Stimulated activated naive CD8-positive, alpha-beta T cell treated with anti-CD3 and anti-CD28 coated beads, Interleukin-15, amount 100 ng/mL, for 72 hours (primary cell): ENCODE results near the gene TET1.
"Not testable (repeated sequence)": the region's sequence is repeated elsewhere in the genome, so short reads cannot be mapped to it uniquely, and the experiment has no call there.

Experiments
- ATAC-seq: fragments of 150-1000 bp; cut with Tn5 transposase; 2 replicates; pipeline ENCODE4 v1.10.0; 2021; ENCODE audit warnings: mild to moderate bottlenecking, moderate library complexity
- DNase-seq, 2 donors: peaks; one replicate each; pipeline ENCODE4 v3.0.0; 2021 to 2022
- H3K27ac Mint-ChIP-seq, 2 donors: one replicate each; pipeline ENCODE4 v1.8.0; 2022; ENCODE audit warnings: mild to moderate bottlenecking in 2 of 2, mixed read lengths in 2 of 2, moderate library complexity in 2 of 2
- H3K27me3 Mint-ChIP-seq: one replicate; pipeline ENCODE4 v1.8.0; 2022; ENCODE audit warnings: mixed read lengths
- H3K4me1 Mint-ChIP-seq: one replicate; pipeline ENCODE4 v1.8.0; 2022; ENCODE audit warnings: mild to moderate bottlenecking, mixed read lengths
- H3K4me3 Mint-ChIP-seq, 2 donors: one replicate each; pipeline ENCODE4 v1.8.0; 2022; ENCODE audit warnings: mild to moderate bottlenecking in 2 of 2, mixed read lengths in 2 of 2, moderate library complexity in 1 of 2
- H3K9me3 Mint-ChIP-seq, 2 donors: one replicate each; pipeline ENCODE4 v1.8.0; 2022; ENCODE audit warnings: mixed read lengths in 2 of 2

The TET1 gene

GRCh38 chr10:68595513-68595912, 35.4 kb downstream of the TET1 start:
- H3K9me3 Mint-ChIP-seq: no peaks in the 10 kb centered on the region
- H3K27ac Mint-ChIP-seq: no peak overlapping the region
- H3K4me1 Mint-ChIP-seq: peaks cover 13% of the 10 kb centered on the region
- ATAC-seq (no peak), DNase-seq (no peak)
- H3K4me3 Mint-ChIP-seq: no peak overlapping the region
- no peaks in the 10 kb centered on the region for H3K27me3 Mint-ChIP-seq

- no peak overlapping the region for H3K4me3 Mint-ChIP-seq
- H3K9me3 Mint-ChIP-seq: no peaks in the 10 kb centered on the region
- H3K27me3 Mint-ChIP-seq: no peaks in the 10 kb centered on the region
- no peak for DNase-seq
- H3K27ac Mint-ChIP-seq: no peak overlapping the region
- peaks cover 32% of the 10 kb centered on the region for H3K4me1 Mint-ChIP-seq
- no peak for ATAC-seq
Observed at GRCh38 chr10:68597407-68597806, 37.3 kb downstream of the TET1 start.

DNA sequence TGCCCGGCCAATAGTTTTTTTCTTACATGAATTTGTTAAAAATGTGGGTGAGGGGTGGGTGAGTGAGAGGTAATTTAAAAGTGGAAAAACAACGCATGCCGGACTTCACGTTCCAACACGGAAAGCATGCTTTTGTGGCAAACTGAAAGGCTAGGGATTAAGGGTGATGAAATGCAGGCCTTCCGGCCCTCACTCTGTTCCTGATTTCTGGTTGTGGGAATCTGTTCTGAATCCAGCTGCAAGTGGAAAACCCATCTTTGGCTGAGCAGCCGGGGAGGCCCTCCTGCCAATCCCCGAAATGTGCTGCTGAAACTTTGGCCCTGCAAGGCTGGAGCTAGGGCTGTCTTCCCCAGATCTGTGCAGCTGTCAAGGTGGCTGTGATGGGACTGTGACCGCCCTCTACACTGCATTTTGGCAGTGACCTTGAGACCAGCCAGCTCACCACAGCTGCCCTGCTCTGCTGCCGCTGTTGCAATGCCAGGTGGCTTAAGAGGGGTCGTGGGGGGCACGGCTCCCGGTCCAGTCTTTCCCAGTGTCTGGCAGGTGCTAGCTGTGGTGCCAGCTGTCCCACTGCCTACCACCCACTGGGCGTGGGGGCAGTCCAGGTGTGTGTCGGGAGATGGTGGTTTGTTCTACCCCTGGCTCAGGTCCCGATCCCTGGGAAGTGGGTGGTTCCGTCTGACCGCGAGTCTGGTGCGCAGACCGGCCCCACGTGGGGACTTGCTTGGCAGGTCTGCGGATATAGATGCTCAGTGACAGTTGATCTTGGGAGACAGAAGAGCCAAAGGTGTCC, 39.0 kb downstream of the TET1 start:
- ATAC-seq (no peak), DNase-seq (no peak)
- H3K27ac Mint-ChIP-seq: no peak overlapping the region
- H3K27me3 Mint-ChIP-seq: no peaks in the 10 kb centered on the region
- H3K4me1 Mint-ChIP-seq: peaks cover 39% of the 10 kb centered on the region
- peak overlapping the region; percentile 19 to 58 for H3K4me3 Mint-ChIP-seq
- H3K9me3 Mint-ChIP-seq: no peaks in the 10 kb centered on the region

DNA sequence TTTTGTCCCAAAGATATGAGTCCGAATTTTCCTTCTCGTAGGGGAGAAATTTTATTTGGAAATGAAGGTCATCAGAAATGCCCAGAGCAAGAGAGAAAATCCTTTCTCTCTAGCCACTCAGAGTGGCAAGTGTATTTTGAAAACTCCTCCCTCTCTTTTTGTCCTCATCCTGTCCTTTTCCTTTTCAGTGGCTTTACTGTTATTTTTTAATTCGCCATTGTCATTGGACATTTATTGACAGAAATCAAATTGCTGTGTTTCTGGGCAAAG, 39.6 kb downstream of the TET1 start:
- Mint-ChIP-seq H3K9me3 (no peaks in the 10 kb centered on the region), H3K4me3 (peak overlapping the region; percentile 86 to 93), H3K4me1 (peaks cover 44% of the 10 kb centered on the region), H3K27ac (peak overlapping the region in 1 of 2 donors; percentile 90), H3K27me3 (no peaks in the 10 kb centered on the region)
- DNase-seq: no peak
- no peak for ATAC-seq

DNA sequence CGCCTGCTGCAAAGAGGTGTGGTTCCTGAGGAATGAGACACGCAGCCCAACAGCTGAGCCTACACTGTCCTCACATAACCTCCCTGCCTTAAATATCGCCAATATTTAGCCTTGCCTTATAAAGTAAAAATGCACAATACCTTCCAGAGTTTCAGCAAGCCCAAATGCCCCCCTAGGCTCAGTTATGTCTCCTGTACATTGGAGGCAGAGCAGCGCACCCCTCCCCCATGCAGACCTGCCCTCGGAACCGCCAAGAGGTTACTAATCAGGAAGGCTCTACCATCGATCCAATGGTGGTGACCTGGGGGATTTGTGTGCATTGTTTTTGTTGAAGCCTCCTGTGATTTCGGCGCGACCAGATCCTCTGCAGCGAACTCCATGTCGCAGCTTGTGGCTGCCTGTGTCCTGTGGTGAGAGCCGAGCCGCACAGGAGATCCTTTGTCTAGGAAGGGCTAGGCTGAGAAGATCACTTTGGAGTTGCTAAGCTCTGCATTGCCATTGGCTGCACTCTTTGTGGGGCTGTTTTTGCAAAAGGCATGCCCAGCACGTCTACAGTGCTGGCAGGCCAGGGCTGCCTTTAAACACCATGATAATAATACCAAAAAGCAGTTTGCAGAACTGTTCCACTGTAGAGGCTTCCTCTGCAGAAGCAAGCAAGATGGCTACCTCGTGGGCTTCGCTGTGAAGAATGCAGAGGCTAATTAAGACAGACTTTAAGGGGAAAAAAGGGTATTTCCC, 40.1 kb downstream of the TET1 start:
- peak overlapping the region; percentile 90 to 93 for H3K27ac Mint-ChIP-seq
- H3K4me1 Mint-ChIP-seq: peaks cover 45% of the 10 kb centered on the region

GRCh38 chr10:68601501-68602265, 41.5 kb downstream of the TET1 start:
- H3K27me3 Mint-ChIP-seq: no peaks in the 10 kb centered on the region
- no peaks in the 10 kb centered on the region for H3K9me3 Mint-ChIP-seq
- H3K27ac Mint-ChIP-seq: no peak overlapping the region
- no peak for ATAC-seq
- H3K4me3 Mint-ChIP-seq: peak overlapping the region; percentile 86 to 93
- no peak for DNase-seq
- peaks cover 45% of the 10 kb centered on the region for H3K4me1 Mint-ChIP-seq

More for the DNA sequence above, 40.1 kb downstream of the TET1 start:
- no peaks in the 10 kb centered on the region for H3K27me3 Mint-ChIP-seq
- ATAC-seq (peak; percentile 94), DNase-seq (peak; percentile 62)
- peak overlapping the region; percentile 86 to 93 for H3K4me3 Mint-ChIP-seq
- no peaks in the 10 kb centered on the region for H3K9me3 Mint-ChIP-seq

DNA sequence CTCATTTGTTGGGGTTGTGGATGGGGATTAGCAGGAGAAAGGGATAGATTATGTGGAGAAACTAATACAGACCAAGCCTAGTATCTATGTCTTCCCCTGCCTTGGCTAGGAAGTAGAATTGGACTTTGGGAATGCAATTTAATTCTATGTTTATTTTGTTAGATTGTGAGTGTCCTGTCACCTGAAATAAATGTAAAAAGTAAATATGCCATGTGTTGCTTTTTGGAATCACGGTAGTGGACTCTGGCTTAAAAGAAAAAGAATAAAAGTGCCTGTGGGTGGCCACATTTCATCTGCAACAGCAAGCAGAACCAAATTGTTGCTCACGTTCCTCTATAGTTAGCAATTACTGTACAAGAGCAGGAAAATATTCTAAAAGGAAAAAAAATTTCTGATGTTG, 42.3 kb downstream of the TET1 start:
- ATAC-seq: no peak

GRCh38 chr10:68603766-68604165, 43.6 kb downstream of the TET1 start:
- Mint-ChIP-seq H3K9me3 (no peaks in the 10 kb centered on the region), H3K27ac (no peak overlapping the region), H3K4me1 (peaks cover 45% of the 10 kb centered on the region), H3K4me3 (no peak overlapping the region), H3K27me3 (no peaks in the 10 kb centered on the region)
- no peak for DNase-seq
- ATAC-seq: no peak

More for the DNA sequence above, 42.3 kb downstream of the TET1 start:
- H3K27me3 Mint-ChIP-seq: no peaks in the 10 kb centered on the region
- H3K4me3 Mint-ChIP-seq: peak overlapping the region; percentile 59
- DNase-seq: no peak
- H3K4me1 Mint-ChIP-seq: peaks cover 45% of the 10 kb centered on the region
- H3K9me3 Mint-ChIP-seq: no peaks in the 10 kb centered on the region
- H3K27ac Mint-ChIP-seq: no peak overlapping the region

DNA sequence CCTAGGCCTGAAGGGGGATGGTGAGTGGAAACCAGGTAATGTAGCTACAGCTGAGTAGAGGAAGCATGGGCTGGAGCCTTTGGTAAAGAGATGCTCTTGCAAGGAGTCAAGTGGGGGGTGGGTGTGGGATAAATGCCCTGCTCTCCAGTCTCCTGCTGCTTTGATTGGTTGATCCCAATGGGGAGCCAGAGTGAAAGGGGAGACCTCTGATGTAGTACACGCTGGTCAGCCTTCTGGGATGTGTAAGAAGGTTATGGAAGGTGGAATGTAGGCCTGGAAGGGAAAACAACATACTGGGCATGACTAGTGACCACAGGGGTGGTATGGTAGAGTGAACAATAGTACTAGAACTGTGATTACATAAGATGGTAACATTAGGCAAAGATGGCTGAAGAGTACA, 44.3 kb downstream of the TET1 start:
- ATAC-seq (no peak), DNase-seq (no peak)
- H3K27ac Mint-ChIP-seq: no peak overlapping the region
- no peak overlapping the region for H3K4me3 Mint-ChIP-seq
- no peaks in the 10 kb centered on the region for H3K9me3 Mint-ChIP-seq
- H3K27me3 Mint-ChIP-seq: no peaks in the 10 kb centered on the region
- peaks cover 43% of the 10 kb centered on the region for H3K4me1 Mint-ChIP-seq

GRCh38 chr10:68606918-68607317, 46.8 kb downstream of the TET1 start:
- DNase-seq: no peak
- no peaks in the 10 kb centered on the region for H3K9me3 Mint-ChIP-seq
- peaks cover 18% of the 10 kb centered on the region for H3K4me1 Mint-ChIP-seq
- H3K27me3 Mint-ChIP-seq: no peaks in the 10 kb centered on the region
- ATAC-seq: no peak
- H3K27ac Mint-ChIP-seq: no peak overlapping the region
- no peak overlapping the region for H3K4me3 Mint-ChIP-seq

- DNase-seq, H3K27me3 Mint-ChIP-seq, H3K4me1 Mint-ChIP-seq, H3K9me3 Mint-ChIP-seq, H3K4me3 Mint-ChIP-seq, H3K27ac Mint-ChIP-seq, ATAC-seq: not testable (repeated sequence)
Observed at GRCh38 chr10:68610023-68610422, 49.9 kb downstream of the TET1 start.

GRCh38 chr10:68611227-68611626, 51.1 kb downstream of the TET1 start:
- Mint-ChIP-seq H3K4me3 (no peak overlapping the region), H3K27me3 (no peaks in the 10 kb centered on the region)
- ATAC-seq: no peak

GRCh38 chr10:68613974-68614373, 53.8 kb downstream of the TET1 start:
- not testable (repeated sequence) for DNase-seq, H3K4me1 Mint-ChIP-seq, H3K9me3 Mint-ChIP-seq, H3K27ac Mint-ChIP-seq, H3K27me3 Mint-ChIP-seq, H3K4me3 Mint-ChIP-seq, ATAC-seq

More at GRCh38 chr10:68611227-68611626, 51.1 kb downstream of the TET1 start:
- DNase-seq: no peak
- no peak overlapping the region for H3K27ac Mint-ChIP-seq
- no peaks in the 10 kb centered on the region for H3K4me1 Mint-ChIP-seq
- H3K9me3 Mint-ChIP-seq: no peaks in the 10 kb centered on the region

DNA sequence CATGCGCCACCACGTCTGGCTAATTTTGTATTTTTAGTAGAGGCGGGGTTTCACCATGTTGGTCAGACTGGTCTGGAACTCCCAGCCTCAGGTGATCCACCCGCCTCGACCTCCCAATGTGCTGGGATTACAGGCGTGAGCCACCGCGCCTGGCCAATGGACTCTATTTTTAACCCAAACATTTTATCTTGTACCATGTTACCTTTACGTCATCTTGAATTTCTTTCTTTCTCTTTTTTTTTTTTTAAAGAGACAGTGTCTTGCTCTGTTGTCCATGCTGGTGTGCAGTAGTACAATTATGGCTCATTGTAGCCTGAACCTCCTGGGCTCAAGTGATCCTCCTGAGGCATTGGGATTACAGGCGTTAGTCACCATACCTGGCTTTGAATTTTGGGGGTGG, 57.6 kb downstream of the TET1 start:
- not testable (repeated sequence) for H3K9me3 Mint-ChIP-seq, H3K4me3 Mint-ChIP-seq, H3K4me1 Mint-ChIP-seq, DNase-seq, H3K27me3 Mint-ChIP-seq, ATAC-seq, H3K27ac Mint-ChIP-seq

DNA sequence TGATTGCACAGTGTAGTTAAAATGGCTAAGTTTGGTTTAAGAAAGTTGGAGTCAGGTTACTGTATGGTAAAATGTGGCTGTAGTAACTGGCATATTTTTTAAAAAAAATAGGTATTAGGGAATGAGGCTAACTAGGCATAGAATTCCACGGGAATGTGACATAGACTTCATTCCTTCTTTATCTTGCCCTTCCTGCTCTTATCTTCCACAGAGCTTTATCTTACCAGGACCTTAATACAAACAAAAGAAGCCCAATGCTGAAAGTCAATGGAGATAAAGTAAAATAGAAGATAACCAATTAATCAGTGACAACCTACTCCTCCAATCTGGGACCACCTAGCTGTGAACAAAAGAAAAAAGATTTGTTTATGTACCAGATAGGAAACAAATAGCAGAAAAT, 58.1 kb downstream of the TET1 start:
- H3K9me3 Mint-ChIP-seq: no peaks in the 10 kb centered on the region
- ATAC-seq (no peak), DNase-seq (no peak)
- no peaks in the 10 kb centered on the region for H3K27me3 Mint-ChIP-seq
- H3K4me3 Mint-ChIP-seq: no peak overlapping the region
- no peaks in the 10 kb centered on the region for H3K4me1 Mint-ChIP-seq
- no peak overlapping the region for H3K27ac Mint-ChIP-seq

GRCh38 chr10:68619595-68619994, 59.5 kb downstream of the TET1 start:
- Mint-ChIP-seq H3K9me3 (no peaks in the 10 kb centered on the region), H3K4me1 (peaks cover under 1% of the 10 kb centered on the region), H3K27me3 (no peaks in the 10 kb centered on the region), H3K4me3 (no peak overlapping the region), H3K27ac (no peak overlapping the region)
- ATAC-seq (no peak), DNase-seq (no peak)
